GM18951 (cell line): ENCODE measurements around the gene CROCC2.

Experiments used
- POLR2A ChIP-seq: IDR thresholded peaks from 4 replicates; pipeline ENCODE4 v1.6.1; 2011; ENCODE audit warnings: mild to moderate bottlenecking; ENCODE audit not compliant: insufficient read length, insufficient read depth; ENCODE audit errors: extremely low read depth
- in situ Hi-C: fragments of 300-500 bp; cut with MboI; formaldehyde crosslinking; loops from one replicate; pipeline ENCODE4 v1.12.0; 2022; ENCODE audit warnings: low sequenced_read_pairs, mixed read lengths, inconsistent platforms; ENCODE audit not compliant: unreplicated experiment

CROCC2 gene

GRCh38 chr2:240878341-240878936, 27.7 kb upstream of the CROCC2 start:
- TF ChIP-seq POLR2A, result no peak
- in situ Hi-C loops, result no loop called here

GRCh38 chr2:240879105-240879504, 27.0 kb upstream of the CROCC2 start:
- in situ Hi-C loops, result no loop called here
- no peak for TF ChIP-seq POLR2A

GRCh38 chr2:240881913-240882312, 24.2 kb upstream of the CROCC2 start:
- in situ Hi-C loops, result no loop called here
- no peak for TF ChIP-seq POLR2A

GRCh38 chr2:240884221-240884620, 21.9 kb upstream of the CROCC2 start:
- in situ Hi-C loops, result no loop called here
- TF ChIP-seq POLR2A, result no peak

- in situ Hi-C loops, result no loop called here
- TF ChIP-seq POLR2A, result no peak
Measured at GRCh38 chr2:240884745-240885144, 21.4 kb upstream of the CROCC2 start.

GRCh38 chr2:240885566-240885965, 20.6 kb upstream of the CROCC2 start:
- in situ Hi-C loops, result no loop called here
- no peak for TF ChIP-seq POLR2A

GRCh38 chr2:240886023-240886565, 20.0 kb upstream of the CROCC2 start:
- in situ Hi-C loops, result no loop called here
- no peak for TF ChIP-seq POLR2A

- TF ChIP-seq POLR2A, result no peak
- in situ Hi-C loops, result no loop called here
Measured at GRCh38 chr2:240886678-240887609, 19.2 kb upstream of the CROCC2 start.

GRCh38 chr2:240887631-240888030, 18.5 kb upstream of the CROCC2 start:
- in situ Hi-C loops, result no loop called here
- TF ChIP-seq POLR2A, result no peak

- TF ChIP-seq POLR2A, result no peak
- in situ Hi-C loops, result no loop called here
Measured at GRCh38 chr2:240888130-240888889, 17.8 kb upstream of the CROCC2 start.

- TF ChIP-seq POLR2A, result no peak
- in situ Hi-C loops, result no loop called here
Measured at GRCh38 chr2:240888890-240889573, 17.1 kb upstream of the CROCC2 start.

GRCh38 chr2:240889601-240890560, 16.3 kb upstream of the CROCC2 start:
- TF ChIP-seq POLR2A, result no peak
- in situ Hi-C loops, result no loop called here

GRCh38 chr2:240890691-240891090, 15.4 kb upstream of the CROCC2 start:
- in situ Hi-C loops, result no loop called here
- no peak for TF ChIP-seq POLR2A
